ENCODE measurements around the gene LRTM2. TPM values are rescaled to one million over a fixed set of nuclear protein-coding genes. Genes with fewer than 3 reads are reported as not detected.

The LRTM2 gene
- total and polyA plus RNA-seq, 2 of the 4 experiments (the other 2 are of a cell fraction): not detected

- TF ChIP-seq USF2 (IDR thresholded peaks at IDR 0.05; ENCODE audit: low read depth, low read length) (no peak), POLR2A (IDR thresholded peaks at IDR 0.05; ENCODE audit: low read depth, low read length) (no peak)
Measured at GRCh38 chr12:1800401-1801302, 19.7 kb upstream of the LRTM2 start (continued).

GRCh38 chr12:1801303-1801975 is 18.9 kb upstream of the LRTM2 start:
- dilution Hi-C loops (cut with HindIII; ENCODE audit: low sequenced_read_pairs, unreplicated experiment) (no loop called here), in situ Hi-C loops (cut with MboI; ENCODE audit: low sequenced_read_pairs) (loop anchor here (10.0 to 25.0 kb wide), 3 partner anchors 223 to 783 kb away; no protein-coding TSS in a partner anchor), intact Hi-C loops (cut with micrococcal nuclease) (no loop called here)
- no peak for TF ChIP-seq RAD21 (IDR thresholded peaks at IDR 0.05; ENCODE audit: low read length)
- no peak for TF ChIP-seq MAFK (IDR thresholded peaks at IDR 0.05; ENCODE audit: low read depth, low read length)
- no peak for TF ChIP-seq RFX5 (IDR thresholded peaks at IDR 0.05; ENCODE audit: low read depth, low read length)
- TF ChIP-seq NFE2L2 (IDR thresholded peaks at IDR 0.05; ENCODE audit: low read depth, low read length): no peak
- no peak for TF ChIP-seq RCOR1 (IDR thresholded peaks at IDR 0.05; ENCODE audit: insufficient replicate concordance, low read length)
- TF ChIP-seq SMC3 (IDR thresholded peaks at IDR 0.05; ENCODE audit: low read depth, low read length): no peak
- no peak for TF ChIP-seq POLR2A (IDR thresholded peaks at IDR 0.05; ENCODE audit: low read depth, low read length)
- TF ChIP-seq CEBPB (IDR thresholded peaks at IDR 0.05; ENCODE audit: low read depth, low read length): no peak
- Histone ChIP-seq H3K4me1 (ENCODE audit: control insufficient read depth, insufficient read depth, low read length) (no peaks in the 10 kb centered on the region), H4K20me1 (ENCODE audit: insufficient read depth, low read length) (no peaks in the 10 kb centered on the region), H4K91ac (ENCODE audit: insufficient read depth, low read depth, low read length) (no peak overlapping the region), H3K18ac (ENCODE audit: low read depth, low read length) (no peak overlapping the region), H3K23ac (ENCODE audit: low read depth, low read length) (no peak overlapping the region), H3K4me2 (ENCODE audit: low read depth, low read length) (no peak overlapping the region), H3K56ac (ENCODE audit: extremely low read depth, insufficient read depth, low read length) (no peak overlapping the region), H4K8ac (ENCODE audit: low read depth in 2 of 2, low read length in 2 of 2) (no peak overlapping the region), H4K5ac (ENCODE audit: low read depth, low read length) (no peak overlapping the region), H3K27ac (ENCODE audit: insufficient read depth, low read length) (no peak overlapping the region), H3K4me3 (ENCODE audit: insufficient read depth, low read depth, low read length) (no peak overlapping the region), H3K27me3 (ENCODE audit: control insufficient read depth, insufficient read depth, low read length) (no peaks in the 10 kb centered on the region; the same call in 1 of the 2 replicates), H2AFZ (replicated peaks; ENCODE audit: low read length, poor library complexity) (no peak overlapping the region), H2BK5ac (ENCODE audit: low read depth, low read length, poor library complexity, severe bottlenecking) (no peak overlapping the region), H3K4ac (ENCODE audit: low read depth, low read length) (no peak overlapping the region), H2AK9ac (replicated peaks; ENCODE audit: low read depth, low read length, poor library complexity) (no peak overlapping the region), H3K79me1 (ENCODE audit: low read depth in 1 of 2, low read length in 2 of 2) (0 out of 4 replicates have a peak, but pooled peaks cover 0 to under 1% of the 10 kb centered on the region in 2 experiments), H3K9me3 (ENCODE audit: control insufficient read depth, insufficient read depth, low read length) (no peaks in the 10 kb centered on the region), H2AK5ac (ENCODE audit: low read depth, low read length) (no peak overlapping the region), H3K14ac (replicated peaks; ENCODE audit: low read depth, low read length) (no peak overlapping the region), H3K36me3 (ENCODE audit: control insufficient read depth, insufficient read depth, low read length) (no peaks in the 10 kb centered on the region), H3K9ac (ENCODE audit: low read depth, low read length) (no peak overlapping the region), H2BK20ac (ENCODE audit: low read depth, low read length) (no peak overlapping the region), H3K9me1 (ENCODE audit: insufficient read depth, low read length) (peaks cover under 1% of the 10 kb centered on the region; the same call in 1 of the 2 replicates), H2BK120ac (ENCODE audit: low read depth, low read length) (no peak overlapping the region), H2BK15ac (ENCODE audit: low read depth, low read length) (no peak overlapping the region)
- ChIA-PET POLR2A (ENCODE audit: unreplicated experiment) (no interaction called here), CTCF (interaction anchor here (1.0 to 1.7 kb wide), 2 partner anchors 10 to 138 kb away, joined by 3 to 7 read pairs; no protein-coding TSS in a partner anchor)
- no peak for ATAC-seq (ENCODE audit: low read depth)
- peak; percentile 29 for DNase-seq
- 50% methylated on average over 1 of the region's 16 CpGs; no CpG with 5 or more reads in 1 of the 2 experiments for WGBS, 2 experiments (ENCODE audit: extremely low coverage in 2 of 2, insufficient read length in 1 of 2)
- BruUV-seq (replicated peaks): no TSS peak

Data from IMR-90 (cell line).